Measurements from ENCODE around the gene DROSHA. TPM values are rescaled to one million over a fixed set of nuclear protein-coding genes. Genes with fewer than 3 reads are reported as not detected.
A peak's percentile ranks its signal among the peaks of the same experiment; 100 is the strongest.
"Not testable (repeated sequence)": the region's sequence is repeated elsewhere in the genome, so short reads cannot be mapped to it uniquely, and the experiment has no call there.

The DROSHA gene
- total RNA-seq, 1 experiment from 2014 or later = 162 TPM

- Histone ChIP-seq H3F3A (ENCODE audit: insufficient read depth, low read depth) (peaks cover 20% of the 10 kb centered on the region), H3K27ac (peak overlapping the region; percentile 14; the same call in 1 of the 2 replicates), H3K4me2 (peak overlapping the region; percentile 52), H3K4me3 (no peak overlapping the region), H3K36me3 (ENCODE audit: low read depth) (peaks cover 4% of the 10 kb centered on the region; the same call in 1 of the 2 replicates), H3K9me2 (ENCODE audit: insufficient read depth) (no peaks in the 10 kb centered on the region), H4K20me1 (ENCODE audit: insufficient read depth) (no peaks in the 10 kb centered on the region), H3K27me3 (ENCODE audit: insufficient read depth, low read depth) (no peaks in the 10 kb centered on the region), H2AFZ (no peak overlapping the region), H3K4me1 (replicated peaks; ENCODE audit: insufficient read depth) (peaks cover 31% of the 10 kb centered on the region), H3K79me2 (ENCODE audit: low read depth) (no peaks in the 10 kb centered on the region), H3K9me3 (ENCODE audit: insufficient read depth, low read depth) (no peaks in the 10 kb centered on the region)
- DNase-seq = peak in 1 of 2 experiments; percentile 42
- no TSS peak for BruUV-seq (replicated peaks)
- no peak for TF ChIP-seq EZH2 (IDR thresholded peaks at IDR 0.05; ENCODE audit: low read depth)
- TF ChIP-seq, protein P1, sequence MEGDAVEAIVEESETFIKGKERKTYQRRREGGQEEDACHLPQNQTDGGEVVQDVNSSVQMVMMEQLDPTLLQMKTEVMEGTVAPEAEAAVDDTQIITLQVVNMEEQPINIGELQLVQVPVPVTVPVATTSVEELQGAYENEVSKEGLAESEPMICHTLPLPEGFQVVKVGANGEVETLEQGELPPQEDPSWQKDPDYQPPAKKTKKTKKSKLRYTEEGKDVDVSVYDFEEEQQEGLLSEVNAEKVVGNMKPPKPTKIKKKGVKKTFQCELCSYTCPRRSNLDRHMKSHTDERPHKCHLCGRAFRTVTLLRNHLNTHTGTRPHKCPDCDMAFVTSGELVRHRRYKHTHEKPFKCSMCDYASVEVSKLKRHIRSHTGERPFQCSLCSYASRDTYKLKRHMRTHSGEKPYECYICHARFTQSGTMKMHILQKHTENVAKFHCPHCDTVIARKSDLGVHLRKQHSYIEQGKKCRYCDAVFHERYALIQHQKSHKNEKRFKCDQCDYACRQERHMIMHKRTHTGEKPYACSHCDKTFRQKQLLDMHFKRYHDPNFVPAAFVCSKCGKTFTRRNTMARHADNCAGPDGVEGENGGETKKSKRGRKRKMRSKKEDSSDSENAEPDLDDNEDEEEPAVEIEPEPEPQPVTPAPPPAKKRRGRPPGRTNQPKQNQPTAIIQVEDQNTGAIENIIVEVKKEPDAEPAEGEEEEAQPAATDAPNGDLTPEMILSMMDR (conservative IDR thresholded peaks at IDR 0.05) = no peak
- ChIA-PET POLR2A (ENCODE audit: unreplicated experiment) (no interaction called here), CTCF (no interaction called here)
- intact Hi-C loops (cut with micrococcal nuclease; ENCODE audit: unreplicated experiment) = no loop called here
These were observed 135.1 kb downstream of the DROSHA start for GRCh38 chr5:31396611-31397295.

GRCh38 chr5:31395450-31396045, 136.3 kb downstream of the DROSHA start:
- Histone ChIP-seq H3K4me3 (peak overlapping the region; percentile 19; the same call in 1 of the 2 replicates), H3F3A (ENCODE audit: insufficient read depth, low read depth) (peaks cover 20% of the 10 kb centered on the region), H3K4me1 (replicated peaks; ENCODE audit: insufficient read depth) (peaks cover 31% of the 10 kb centered on the region), H3K27ac (peak overlapping the region; percentile 54), H2AFZ (peak overlapping the region; percentile 24; the same call in 1 of the 2 replicates), H3K4me2 (peak overlapping the region; percentile 64)
- H3K79me2 ChIP-seq (ENCODE audit: low read depth); H4K20me1 ChIP-seq (ENCODE audit: insufficient read depth); POLR2A ChIA-PET (ENCODE audit: unreplicated experiment); H3K27me3 ChIP-seq (ENCODE audit: insufficient read depth, low read depth); CTCF ChIA-PET; H3K9me3 ChIP-seq (ENCODE audit: insufficient read depth, low read depth); H3K9me2 ChIP-seq (ENCODE audit: insufficient read depth); BruUV-seq (replicated peaks); H3K36me3 ChIP-seq (ENCODE audit: low read depth): not testable (repeated sequence)
- intact Hi-C loops (cut with micrococcal nuclease; ENCODE audit: unreplicated experiment) = loop anchor here (1.0 to 2.0 kb wide), 2 partner anchors 9 to 13 kb away; no protein-coding TSS in a partner anchor
- DNase-seq = peak; percentile 93 to 96

- H3K27ac ChIP-seq = no peak overlapping the region
- intact Hi-C loops (cut with micrococcal nuclease; ENCODE audit: unreplicated experiment) = no loop called here
- H3K79me2 ChIP-seq (ENCODE audit: low read depth) = no peaks in the 10 kb centered on the region
- no TSS peak for BruUV-seq (replicated peaks)
- no peak for DNase-seq
- peaks cover 31% of the 10 kb centered on the region for H3K4me1 ChIP-seq (replicated peaks; ENCODE audit: insufficient read depth)
- no peak overlapping the region for H3K4me3 ChIP-seq
- no peak overlapping the region for H3K4me2 ChIP-seq
- no peak overlapping the region for H2AFZ ChIP-seq
- TF ChIP-seq EZH2 (IDR thresholded peaks at IDR 0.05; ENCODE audit: low read depth) = no peak
- TF ChIP-seq, protein P1 (conservative IDR thresholded peaks at IDR 0.05) = no peak
- H3K36me3 ChIP-seq (ENCODE audit: low read depth) = no peaks in the 10 kb centered on the region
- 0 out of 2 replicates have a peak, but pooled peaks cover 7% of the 10 kb centered on the region for H3K9me3 ChIP-seq (ENCODE audit: insufficient read depth, low read depth)
- H4K20me1 ChIP-seq (ENCODE audit: insufficient read depth) = no peaks in the 10 kb centered on the region
- H3K27me3 ChIP-seq (ENCODE audit: insufficient read depth, low read depth) = no peaks in the 10 kb centered on the region
- peaks cover 20% of the 10 kb centered on the region for H3F3A ChIP-seq (ENCODE audit: insufficient read depth, low read depth)
- ChIA-PET POLR2A (ENCODE audit: unreplicated experiment) (no interaction called here), CTCF (no interaction called here)
- H3K9me2 ChIP-seq (ENCODE audit: insufficient read depth) = no peaks in the 10 kb centered on the region
These were observed 138.8 kb downstream of the DROSHA start for GRCh38 chr5:31393126-31393525.
